RWPE1 (cell line): ENCODE data around the gene THAP2.
A peak's percentile ranks its signal among the peaks of the same experiment; 100 is the strongest.

Experiments
- CTCF ChIA-PET: fragments of 350-600 bp; sonication (Branson Sonifier 250); formaldehyde crosslinking; extraction: SDS; loops from one replicate; lab custom pipeline; 2021; lab: Yijun Ruan, JAX
- POLR2A ChIA-PET: fragments of 400-600 bp; formaldehyde crosslinking; extraction: SDS; loops from one replicate; lab custom pipeline; 2020; ENCODE audit warnings: antibody characterized with exemption; ENCODE audit not compliant: low non-redundant PET; lab: Yijun Ruan, JAX
- DNase-seq: peaks from one replicate; pipeline ENCODE4 v3.0.0; 2012; ENCODE audit warnings: low spot score
- H3K27ac ChIP-seq: fragments of 450-650 bp; 2 replicates; pipeline ENCODE4 v1.5.1; 2017
- CTCF ChIP-seq: fragments of 450-650 bp; conservative IDR thresholded peaks from 2 replicates; pipeline ENCODE4 v1.5.1; 2017; ENCODE audit warnings: low read depth, mild to moderate bottlenecking

The THAP2 gene

GRCh38 chr12:71702590-71702989, 38.5 kb downstream of the THAP2 start:
- no peak for DNase-seq
- ChIA-PET POLR2A (no interaction called here), CTCF (interaction anchor here (0.6 kb wide), 1 partner anchor 23 kb away, joined by 3 read pairs; no protein-coding TSS in a partner anchor)
- H3K27ac ChIP-seq = no peak overlapping the region
- no peak for TF ChIP-seq CTCF

- no peak for TF ChIP-seq CTCF
- CTCF ChIA-PET = interaction anchor here (0.6 kb wide), 1 partner anchor 22 kb away, joined by 3 read pairs; no protein-coding TSS in a partner anchor
- POLR2A ChIA-PET = no interaction called here
- DNase-seq = no peak
- H3K27ac ChIP-seq = no peak overlapping the region
Observed at GRCh38 chr12:71703206-71703605, 39.1 kb downstream of the THAP2 start.

- no peak for DNase-seq
- TF ChIP-seq CTCF = no peak
- no peak overlapping the region for H3K27ac ChIP-seq
- ChIA-PET POLR2A (no interaction called here), CTCF (no interaction called here)
Observed at GRCh38 chr12:71704920-71705319, 40.8 kb downstream of the THAP2 start.

- no peak overlapping the region for H3K27ac ChIP-seq
- no peak for DNase-seq
- no peak for TF ChIP-seq CTCF
- POLR2A ChIA-PET = no interaction called here
- CTCF ChIA-PET = no interaction called here
Observed at GRCh38 chr12:71708658-71709057, 44.6 kb downstream of the THAP2 start.

GRCh38 chr12:71710276-71711125, 46.4 kb downstream of the THAP2 start:
- CTCF ChIA-PET = interaction anchor here (0.5 kb wide), 2 partner anchors 14 to 424 kb away, joined by 3 to 5 read pairs; no protein-coding TSS in a partner anchor

GRCh38 chr12:71718611-71719010, 54.5 kb downstream of the THAP2 start:
- no peak for TF ChIP-seq CTCF
- no peak overlapping the region for H3K27ac ChIP-seq
- no peak for DNase-seq
- ChIA-PET CTCF (no interaction called here), POLR2A (no interaction called here)

More at GRCh38 chr12:71710276-71711125, 46.4 kb downstream of the THAP2 start:
- TF ChIP-seq CTCF = no peak
- DNase-seq = peak; percentile 90
- POLR2A ChIA-PET = no interaction called here
- H3K27ac ChIP-seq = peak overlapping the region; percentile 73
